IMR-90 (cell line): ENCODE results near the gene TMC8. TPM values are rescaled to one million over a fixed set of nuclear protein-coding genes. Genes with fewer than 3 reads are reported as not detected.

ENCODE experiments used
- ATAC-seq: fragments of 200-7000 bp; cut with Tn5 transposase; 2 replicates; pipeline ENCODE4 v1.9.1; 2020; ENCODE audit warnings: low read depth, mild to moderate bottlenecking, moderate library complexity
- BruUV-seq: library from RNA; stranded (reverse); fragments of 400-500 nt; replicated peaks from 2 replicates; lab custom pipeline; 2021; lab: Mats Ljungman, UMichigan
- CTCF ChIA-PET: fragments of 300-600 bp; formaldehyde crosslinking; extraction: SDS; loops from one replicate; lab custom pipeline; 2021; ENCODE audit warnings: antibody characterized with exemption; lab: Yijun Ruan, JAX
- POLR2A ChIA-PET: fragments of 300-600 bp; sonication (Branson Sonifier 250); formaldehyde crosslinking; loops from one replicate; lab custom pipeline; 2022; ENCODE audit warnings: antibody characterized with exemption; ENCODE audit not compliant: unreplicated experiment; lab: Charles Lee
- DNase-seq: peaks from one replicate; pipeline ENCODE4 v3.0.0; 2013
- H2AFZ ChIP-seq: replicated peaks from 2 replicates; pipeline ENCODE3; 2013; ENCODE audit warnings: low read length, mild to moderate bottlenecking; ENCODE audit not compliant: poor library complexity
- H2AK5ac ChIP-seq: 2 replicates; pipeline ENCODE4 v1.6.1; 2013; ENCODE audit warnings: low read depth, low read length, inconsistent platforms
- H2AK9ac ChIP-seq: replicated peaks from 2 replicates; pipeline ENCODE3; 2013; ENCODE audit warnings: mild to moderate bottlenecking, low read depth, low read length, moderate library complexity; ENCODE audit not compliant: poor library complexity
- H2BK120ac ChIP-seq: 2 replicates; pipeline ENCODE4 v1.6.1; 2013; ENCODE audit warnings: low read depth, low read length, inconsistent platforms
- H2BK15ac ChIP-seq: 3 replicates; pipeline ENCODE4 v1.6.1; 2013; ENCODE audit warnings: low read depth, low read length, inconsistent platforms
- H2BK20ac ChIP-seq: 2 replicates; pipeline ENCODE4 v1.6.1; 2013; ENCODE audit warnings: low read depth, mild to moderate bottlenecking, inconsistent platforms, low read length, moderate library complexity
- H2BK5ac ChIP-seq: 2 replicates; pipeline ENCODE4 v1.6.1; 2013; ENCODE audit warnings: mild to moderate bottlenecking, low read depth, low read length, inconsistent platforms; ENCODE audit not compliant: poor library complexity, severe bottlenecking
- H3K14ac ChIP-seq: replicated peaks from 2 replicates; pipeline ENCODE4 v1.6.1; 2013; ENCODE audit warnings: low read depth, low read length, inconsistent platforms
- H3K18ac ChIP-seq: 2 replicates; pipeline ENCODE4 v1.6.1; 2013; ENCODE audit warnings: low read depth, low read length, control low read depth
- H3K23ac ChIP-seq: 2 replicates; pipeline ENCODE4 v1.6.1; 2013; ENCODE audit warnings: low read depth, low read length, inconsistent platforms
- H3K27ac ChIP-seq: 2 replicates; pipeline ENCODE4 v1.5.1; 2013; ENCODE audit warnings: mild to moderate bottlenecking, control low read depth, low read length; ENCODE audit not compliant: insufficient read depth
- H3K27me3 ChIP-seq: 2 replicates; pipeline ENCODE4 v1.6.1; 2013; ENCODE audit warnings: low read length; ENCODE audit not compliant: control insufficient read depth, insufficient read depth
- H3K36me3 ChIP-seq: 2 replicates; pipeline ENCODE4 v1.6.1; 2013; ENCODE audit warnings: low read length, mixed read lengths; ENCODE audit not compliant: control insufficient read depth, insufficient read depth
- H3K4ac ChIP-seq: 2 replicates; pipeline ENCODE4 v1.6.1; 2013; ENCODE audit warnings: low read depth, low read length, inconsistent platforms
- H3K4me1 ChIP-seq: 2 replicates; pipeline ENCODE4 v1.6.1; 2013; ENCODE audit warnings: low read length, mixed read lengths; ENCODE audit not compliant: control insufficient read depth, insufficient read depth
- H3K4me2 ChIP-seq: 2 replicates; pipeline ENCODE4 v1.6.1; 2013; ENCODE audit warnings: low read depth, mild to moderate bottlenecking, control low read depth, low read length, moderate library complexity
- H3K4me3 ChIP-seq: 2 replicates; pipeline ENCODE4 v1.5.1; 2013; ENCODE audit warnings: low read depth, mild to moderate bottlenecking, control low read depth, low read length, moderate library complexity; ENCODE audit not compliant: insufficient read depth
- H3K56ac ChIP-seq: 2 replicates; pipeline ENCODE4 v1.6.1; 2013; ENCODE audit warnings: low read length, inconsistent platforms; ENCODE audit not compliant: insufficient read depth; ENCODE audit errors: extremely low read depth
- H3K79me1 ChIP-seq, 2 experiments: 2 replicates each; pipeline ENCODE4 v1.6.1; 2013; ENCODE audit warnings: low read length in 2 of 2, inconsistent platforms in 1 of 2, low read depth in 1 of 2
- H3K9ac ChIP-seq: 2 replicates; pipeline ENCODE4 v1.6.1; 2013; ENCODE audit warnings: low read depth, low read length, control low read depth
- H3K9me1 ChIP-seq: 2 replicates; pipeline ENCODE4 v1.6.1; 2013; ENCODE audit warnings: low read length, inconsistent platforms; ENCODE audit not compliant: insufficient read depth
- H3K9me3 ChIP-seq: 2 replicates; pipeline ENCODE4 v1.6.1; 2013; ENCODE audit warnings: low read length; ENCODE audit not compliant: control insufficient read depth, insufficient read depth
- H4K20me1 ChIP-seq: 2 replicates; pipeline ENCODE4 v1.6.1; 2013; ENCODE audit warnings: low read length, inconsistent platforms; ENCODE audit not compliant: insufficient read depth
- H4K5ac ChIP-seq: 2 replicates; pipeline ENCODE4 v1.6.1; 2013; ENCODE audit warnings: mild to moderate bottlenecking, low read depth, low read length, control low read depth
- H4K8ac ChIP-seq, 2 experiments: 2 replicates each; pipeline ENCODE4 v1.6.1; 2013; ENCODE audit warnings: low read depth in 2 of 2, low read length in 2 of 2, control low read depth in 1 of 2, inconsistent platforms in 1 of 2
- H4K91ac ChIP-seq: 2 replicates; pipeline ENCODE4 v1.6.1; 2013; ENCODE audit warnings: low read depth, low read length, inconsistent platforms; ENCODE audit not compliant: insufficient read depth
- BHLHE40 ChIP-seq: fragments of 150-350 bp; IDR thresholded peaks from 2 replicates; pipeline ENCODE4 v1.6.1; 2016; ENCODE audit warnings: mild to moderate bottlenecking, low read depth, low read length
- CEBPB ChIP-seq: IDR thresholded peaks from 2 replicates; pipeline ENCODE4 v1.6.1; 2012; ENCODE audit warnings: low read depth, low read length, improper control_type of control experiment
- CTCF ChIP-seq: conservative IDR thresholded peaks from 2 replicates; pipeline ENCODE4 v1.5.1; 2012; ENCODE audit warnings: mild to moderate bottlenecking, low read depth, low read length, improper control_type of control experiment
- ELK1 ChIP-seq: fragments of 150-350 bp; IDR thresholded peaks from 2 replicates; pipeline ENCODE4 v1.6.1; 2016; ENCODE audit warnings: low read depth, mild to moderate bottlenecking, low read length, moderate library complexity, borderline replicate concordance
- FOS ChIP-seq: fragments of 150-350 bp; IDR thresholded peaks from 2 replicates; pipeline ENCODE4 v1.6.1; 2016; ENCODE audit warnings: low read depth, low read length
- MAFK ChIP-seq: IDR thresholded peaks from 2 replicates; pipeline ENCODE4 v1.6.1; 2012; ENCODE audit warnings: low read depth, low read length, improper control_type of control experiment
- MAZ ChIP-seq: IDR thresholded peaks from 2 replicates; pipeline ENCODE4 v1.6.1; 2012; ENCODE audit warnings: low read depth, mild to moderate bottlenecking, low read length, improper control_type of control experiment, moderate library complexity, borderline replicate concordance
- MXI1 ChIP-seq: IDR thresholded peaks from 2 replicates; pipeline ENCODE4 v1.6.1; 2012; ENCODE audit warnings: low read depth, mild to moderate bottlenecking, low read length, moderate library complexity, borderline replicate concordance
- NFE2L2 ChIP-seq: fragments of 150-350 bp; IDR thresholded peaks from 2 replicates; pipeline ENCODE4 v1.6.1; 2016; ENCODE audit warnings: low read depth, mild to moderate bottlenecking, low read length
- POLR2A ChIP-seq: IDR thresholded peaks from 2 replicates; pipeline ENCODE4 v1.6.1; 2012; ENCODE audit warnings: mild to moderate bottlenecking, low read depth, low read length
- RAD21 ChIP-seq: IDR thresholded peaks from 2 replicates; pipeline ENCODE4 v1.6.1; 2012; ENCODE audit warnings: low read length, improper control_type of control experiment
- RCOR1 ChIP-seq: IDR thresholded peaks from 2 replicates; pipeline ENCODE4 v1.6.1; 2012; ENCODE audit warnings: mild to moderate bottlenecking, low read length, improper control_type of control experiment; ENCODE audit not compliant: insufficient replicate concordance
- RFX5 ChIP-seq: IDR thresholded peaks from 2 replicates; pipeline ENCODE4 v1.8.0; 2012; ENCODE audit warnings: low read depth, mild to moderate bottlenecking, low read length, moderate library complexity
- SMC3 ChIP-seq: fragments of 150-350 bp; IDR thresholded peaks from 2 replicates; pipeline ENCODE4 v1.6.1; 2016; ENCODE audit warnings: low read depth, mild to moderate bottlenecking, antibody characterized with exemption, low read length, moderate library complexity
- USF2 ChIP-seq: fragments of 150-350 bp; IDR thresholded peaks from 2 replicates; pipeline ENCODE4 v1.6.1; 2017; ENCODE audit warnings: mild to moderate bottlenecking, antibody characterized with exemption, low read length, low read depth
- WGBS, 2 experiments: methylation state at CpG; one replicate each; pipeline versions ENCODE4 v1.1.5 to v1.1.7; 2013; ENCODE audit warnings: missing lambda C conversion rate in 2 of 2; ENCODE audit not compliant: insufficient read length in 1 of 2; ENCODE audit errors: extremely low coverage in 2 of 2; 5-methylcytosine and 5-hydroxymethylcytosine counted together
- dilution Hi-C: fragments of 300-500 bp; cut with HindIII; formaldehyde crosslinking; loops from one replicate; pipeline ENCODE4 v1.14.3; 2018; ENCODE audit warnings: low sequenced_read_pairs; ENCODE audit not compliant: unreplicated experiment
- in situ Hi-C: fragments of 300-500 bp; cut with MboI; formaldehyde crosslinking; loops from 3 replicates; pipeline ENCODE4 v1.14.3; 2019; ENCODE audit warnings: low sequenced_read_pairs, inconsistent platforms, mixed read lengths
- intact Hi-C: fragments of 100-400 bp; cut with micrococcal nuclease; formaldehyde crosslinking; loops from 2 replicates; pipeline ENCODE4 v1.10.0; 2022
- polyA plus RNA-seq, 3 experiments: library from polyadenylated mRNA; depleted of rRNA; stranded (reverse); fragments of >200 nt; gene quantifications; 2 replicates each; pipeline ENCODE4 v1.2.3, GENCODE V29; 2012; ENCODE audit warnings: low replicate concordance in 1 of 3
- total RNA-seq: library from RNA; depleted of rRNA; stranded (reverse); fragments of >200 nt; gene quantifications from 2 replicates; pipeline ENCODE4 v1.2.3, GENCODE V29; 2012

Gene TMC8
- total and polyA plus RNA-seq, 2 of the 4 experiments (the other 2 are of a cell fraction), result not detected

GRCh38 chr17:78125976-78126894 is 4.3 kb upstream of the TMC8 start:
- no peak overlapping the region for H3K4me3 ChIP-seq
- no TSS peak for BruUV-seq
- WGBS, 2 experiments, result 73% methylated on average over 12 of the region's 25 CpGs; no CpG with 5 or more reads in 1 of the 2 experiments
- H2BK15ac ChIP-seq, result no peak overlapping the region
- no peak overlapping the region for H3K4ac ChIP-seq
- no peaks in the 10 kb centered on the region for H3K36me3 ChIP-seq
- DNase-seq (no peak), ATAC-seq (no peak)
- no peak overlapping the region for H4K8ac ChIP-seq
- no peak overlapping the region for H3K18ac ChIP-seq
- POLR2A ChIA-PET, result no interaction called here
- no peak overlapping the region for H3K23ac ChIP-seq
- no peak overlapping the region for H2AK9ac ChIP-seq
- CTCF ChIA-PET, result no interaction called here
- H4K5ac ChIP-seq, result no peak overlapping the region
- no peak overlapping the region for H3K27ac ChIP-seq
- H3K4me2 ChIP-seq, result no peak overlapping the region
- H4K20me1 ChIP-seq, result no peaks in the 10 kb centered on the region; the same call in 1 of the 2 replicates
- H3K9me1 ChIP-seq, result no peaks in the 10 kb centered on the region
- no peak overlapping the region for H2BK120ac ChIP-seq
- no peaks in the 10 kb centered on the region for H3K79me1 ChIP-seq
- no peak overlapping the region for H2BK20ac ChIP-seq
- intact Hi-C loops (no loop called here), in situ Hi-C loops (no loop called here), dilution Hi-C loops (no loop called here)
- H3K9ac ChIP-seq, result no peak overlapping the region
- no peak overlapping the region for H4K91ac ChIP-seq
- H2AK5ac ChIP-seq, result no peak overlapping the region
- H2AFZ ChIP-seq, result no peak overlapping the region
- H3K14ac ChIP-seq, result no peak overlapping the region
- H3K27me3 ChIP-seq, result peaks cover 45% of the 10 kb centered on the region
- H3K4me1 ChIP-seq, result peaks cover 2% of the 10 kb centered on the region; the same call in 1 of the 2 replicates
- no peak overlapping the region for H2BK5ac ChIP-seq
- no peak overlapping the region for H3K56ac ChIP-seq
- H3K9me3 ChIP-seq, result no peaks in the 10 kb centered on the region
- no peak for TF ChIP-seq RCOR1
- TF ChIP-seq MAZ, result no peak
- TF ChIP-seq NFE2L2, result no peak
- no peak for TF ChIP-seq RAD21
- TF ChIP-seq BHLHE40, result no peak
- no peak for TF ChIP-seq SMC3
- TF ChIP-seq USF2, result no peak
- TF ChIP-seq FOS, result no peak
- TF ChIP-seq MXI1, result no peak
- TF ChIP-seq CEBPB, result no peak
- TF ChIP-seq POLR2A, result no peak
- TF ChIP-seq MAFK, result no peak
- TF ChIP-seq CTCF, result no peak
- TF ChIP-seq RFX5, result no peak
- TF ChIP-seq ELK1, result no peak
